Keratinocyte (primary cell): ENCODE data around the gene TSC1. TPM values are rescaled to one million over a fixed set of nuclear protein-coding genes. Genes with fewer than 3 reads are reported as not detected.

Experiments
- DNase-seq: peaks from one replicate; pipeline ENCODE4 v3.0.0-alpha.2; 2011; ENCODE audit warnings: low read depth, missing footprints, low spot score
- FAIRE-seq: peaks from 2 replicates; lab custom pipeline; 2011; peaks lifted over from hg19 to GRCh38; lab: Jason Lieb, UNC
- H2AFZ ChIP-seq: 2 replicates; pipeline ENCODE4 v1.6.0; 2012; ENCODE audit warnings: low read length, control low read depth, inconsistent platforms; ENCODE audit not compliant: control insufficient read depth
- H3K27ac ChIP-seq: 2 replicates; pipeline ENCODE4 v1.5.1; 2011; ENCODE audit warnings: low read length; ENCODE audit not compliant: control insufficient read depth, insufficient read depth
- H3K27me3 ChIP-seq: 3 replicates; pipeline ENCODE4 v1.6.0; 2011; ENCODE audit warnings: low read length; ENCODE audit not compliant: control insufficient read depth, insufficient read depth; ENCODE audit errors: extremely low read depth
- H3K36me3 ChIP-seq, 2 experiments: 2 replicates in 1 of 2; 3 replicates in 1 of 2; pipeline ENCODE4 v1.5.1; 2011; ENCODE audit warnings: low read length in 2 of 2, mild to moderate bottlenecking in 1 of 2; ENCODE audit not compliant: control insufficient read depth in 2 of 2, insufficient read depth in 2 of 2; ENCODE audit errors: extremely low read depth in 1 of 2
- H3K4me1 ChIP-seq: 3 replicates; pipeline ENCODE4 v1.5.1; 2011; ENCODE audit warnings: low read length; ENCODE audit not compliant: control insufficient read depth, insufficient read depth; ENCODE audit errors: extremely low read depth
- H3K4me2 ChIP-seq: 3 replicates; pipeline ENCODE4 v1.6.0; 2011; ENCODE audit warnings: low read depth, low read length; ENCODE audit not compliant: control insufficient read depth, insufficient read depth; ENCODE audit errors: extremely low read depth
- H3K4me3 ChIP-seq, 3 experiments: fragments of 200-600 bp in 1 of 3; sonication (generic) in 1 of 3; 2 replicates in 2 of 3; 3 replicates in 1 of 3; pipeline ENCODE4 v1.5.1; 2011 to 2016; ENCODE audit warnings: low read length in 3 of 3, mild to moderate bottlenecking in 3 of 3, control low read depth in 2 of 3, inconsistent platforms in 1 of 3, low read depth in 1 of 3, mixed read lengths in 1 of 3, mixed run types in 1 of 3, moderate library complexity in 1 of 3; ENCODE audit not compliant: control insufficient read depth in 2 of 3, insufficient read depth in 2 of 3; ENCODE audit errors: extremely low read depth in 1 of 3
- H3K79me2 ChIP-seq: 2 replicates; pipeline ENCODE4 v1.6.0; 2012; ENCODE audit warnings: low read length; ENCODE audit not compliant: control insufficient read depth, insufficient read depth
- H3K9ac ChIP-seq: 3 replicates; pipeline ENCODE4 v1.6.0; 2011; ENCODE audit warnings: low read length; ENCODE audit not compliant: control insufficient read depth, insufficient read depth; ENCODE audit errors: extremely low read depth
- H3K9me1 ChIP-seq: 3 replicates; pipeline ENCODE4 v1.6.0; 2011; ENCODE audit warnings: low read length; ENCODE audit not compliant: control insufficient read depth, insufficient read depth; ENCODE audit errors: extremely low read depth
- H3K9me3 ChIP-seq: 2 replicates; pipeline ENCODE4 v1.5.1; 2012; ENCODE audit warnings: low read depth, low read length; ENCODE audit not compliant: control insufficient read depth
- H4K20me1 ChIP-seq: 3 replicates; pipeline ENCODE4 v1.6.0; 2011; ENCODE audit warnings: low read length; ENCODE audit not compliant: control insufficient read depth, insufficient read depth; ENCODE audit errors: extremely low read depth
- CTCF ChIP-seq, 3 experiments: IDR thresholded peaks in 1 of 3; conservative IDR thresholded peaks in 1 of 3; optimal IDR thresholded peaks in 1 of 3; 2 replicates in 2 of 3; 3 replicates in 1 of 3; pipeline versions ENCODE3 to v1.5.1; 2011; ENCODE audit warnings: low read length in 3 of 3, mild to moderate bottlenecking in 3 of 3, moderate library complexity in 2 of 3, control low read depth in 1 of 3, inconsistent platforms in 1 of 3; ENCODE audit not compliant: insufficient read depth in 2 of 3; ENCODE audit errors: extremely low read depth in 1 of 3
- EZH2 ChIP-seq: IDR thresholded peaks from one replicate; pipeline ENCODE4 v1.6.1; 2012; ENCODE audit warnings: inconsistent platforms, mild to moderate bottlenecking, low read length, moderate library complexity
- dilution Hi-C: fragments of 300-500 bp; cut with MboI; formaldehyde crosslinking; loops from one replicate; pipeline ENCODE4 v1.7.0; 2020; ENCODE audit warnings: low sequenced_read_pairs; ENCODE audit not compliant: extremely low pct_ligation_motif_present
- polyA plus RNA-seq, 5 experiments: library from polyadenylated mRNA; depleted of rRNA in 3 of 5; stranded (reverse) in 3 of 5; stranded (forward) in 1 of 5; unstranded in 1 of 5; fragments of >200 nt; gene quantifications; 1 replicate in 1 of 5; 2 replicates in 3 of 5; 3 replicates in 1 of 5; pipeline versions ENCODE4 v1.2.1 to v1.2.3, GENCODE V29; 2011 to 2012; ENCODE audit warnings: missing spikeins in 2 of 5, low read depth in 1 of 5, low replicate concordance in 1 of 5

Gene TSC1
- polyA plus RNA-seq, 1 donor (not counting 4 experiments of a cell fraction or from before 2014, with no cell fraction given) = 26.1 TPM

- no peak overlapping the region for H3K4me3 ChIP-seq
- no peaks in the 10 kb centered on the region for H3K79me2 ChIP-seq
- no peak overlapping the region for H2AFZ ChIP-seq
- no peaks in the 10 kb centered on the region for H4K20me1 ChIP-seq
- FAIRE-seq = no peak
- H3K9me1 ChIP-seq = no peaks in the 10 kb centered on the region
- dilution Hi-C loops = no loop called here
- H3K9me3 ChIP-seq = no peaks in the 10 kb centered on the region
- H3K27ac ChIP-seq = no peak overlapping the region
- no peak overlapping the region for H3K4me2 ChIP-seq
- TF ChIP-seq EZH2 (no peak), CTCF (optimal IDR thresholded peaks at IDR 0.05 in 1 of 3, IDR thresholded peaks at IDR 0.05 in 1 of 3, conservative IDR thresholded peaks at IDR 0.05 in 1 of 3; ENCODE audit: extremely low read depth in 1 of 3, insufficient read depth in 2 of 3, low read length in 3 of 3) (no peak)
- peaks cover 0 to 7% of the 10 kb centered on the region in 2 experiments for H3K36me3 ChIP-seq
- DNase-seq = no peak
- H3K9ac ChIP-seq = no peak overlapping the region
- no peaks in the 10 kb centered on the region for H3K27me3 ChIP-seq
- H3K4me1 ChIP-seq = no peaks in the 10 kb centered on the region
Observed at GRCh38 chr9:132888151-132888550, 56.3 kb downstream of the TSC1 start.

- DNase-seq = no peak
- Histone ChIP-seq H3K4me3 (no peak overlapping the region), H3K4me1 (no peaks in the 10 kb centered on the region), H3K79me2 (no peaks in the 10 kb centered on the region), H3K9me3 (no peaks in the 10 kb centered on the region), H3K9me1 (no peaks in the 10 kb centered on the region), H2AFZ (no peak overlapping the region), H3K4me2 (no peak overlapping the region), H4K20me1 (no peaks in the 10 kb centered on the region), H3K27me3 (no peaks in the 10 kb centered on the region), H3K27ac (no peak overlapping the region), H3K9ac (no peak overlapping the region), H3K36me3 (peaks cover 0 to 5% of the 10 kb centered on the region in 2 experiments)
- dilution Hi-C loops = no loop called here
- no peak for TF ChIP-seq EZH2
- TF ChIP-seq CTCF (optimal IDR thresholded peaks at IDR 0.05 in 1 of 3, IDR thresholded peaks at IDR 0.05 in 1 of 3, conservative IDR thresholded peaks at IDR 0.05 in 1 of 3; ENCODE audit: extremely low read depth in 1 of 3, insufficient read depth in 2 of 3, low read length in 3 of 3) = no peak
- no peak for FAIRE-seq
Observed at GRCh38 chr9:132887181-132888120, 57.0 kb downstream of the TSC1 start.
